Measurements from ENCODE around the gene NEDD4L.

- TF ChIP-seq, protein P1, sequence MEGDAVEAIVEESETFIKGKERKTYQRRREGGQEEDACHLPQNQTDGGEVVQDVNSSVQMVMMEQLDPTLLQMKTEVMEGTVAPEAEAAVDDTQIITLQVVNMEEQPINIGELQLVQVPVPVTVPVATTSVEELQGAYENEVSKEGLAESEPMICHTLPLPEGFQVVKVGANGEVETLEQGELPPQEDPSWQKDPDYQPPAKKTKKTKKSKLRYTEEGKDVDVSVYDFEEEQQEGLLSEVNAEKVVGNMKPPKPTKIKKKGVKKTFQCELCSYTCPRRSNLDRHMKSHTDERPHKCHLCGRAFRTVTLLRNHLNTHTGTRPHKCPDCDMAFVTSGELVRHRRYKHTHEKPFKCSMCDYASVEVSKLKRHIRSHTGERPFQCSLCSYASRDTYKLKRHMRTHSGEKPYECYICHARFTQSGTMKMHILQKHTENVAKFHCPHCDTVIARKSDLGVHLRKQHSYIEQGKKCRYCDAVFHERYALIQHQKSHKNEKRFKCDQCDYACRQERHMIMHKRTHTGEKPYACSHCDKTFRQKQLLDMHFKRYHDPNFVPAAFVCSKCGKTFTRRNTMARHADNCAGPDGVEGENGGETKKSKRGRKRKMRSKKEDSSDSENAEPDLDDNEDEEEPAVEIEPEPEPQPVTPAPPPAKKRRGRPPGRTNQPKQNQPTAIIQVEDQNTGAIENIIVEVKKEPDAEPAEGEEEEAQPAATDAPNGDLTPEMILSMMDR (IDR thresholded peaks at IDR 0.05), result no peak
- TF ChIP-seq POLR2AphosphoS5 (IDR thresholded peaks at IDR 0.05; ENCODE audit: low read depth, low read length) (no peak), SIN3A (IDR thresholded peaks at IDR 0.05; ENCODE audit: borderline replicate concordance, insufficient read depth, low read depth, low read length) (no peak)
Observed at GRCh38 chr18:58216071-58216481, 172.1 kb downstream of the NEDD4L start.
